Subcutaneous abdominal adipose tissue (tissue), 5 donors: ENCODE data around the gene TTC28.

Source experiments
- H3K27ac ChIP-seq: one replicate; pipeline ENCODE4 v1.7.0; 2013; ENCODE audit warnings: low read depth, mild to moderate bottlenecking, inconsistent platforms, low read length, moderate library complexity
- H3K27me3 ChIP-seq, 5 donors: one replicate each; pipeline ENCODE4 v1.7.0; 2013; ENCODE audit warnings: low read length in 5 of 5, inconsistent platforms in 1 of 5; ENCODE audit not compliant: control insufficient read depth in 5 of 5, insufficient read depth in 4 of 5
- H3K36me3 ChIP-seq, 5 donors: one replicate each; pipeline ENCODE4 v1.7.0; 2013; ENCODE audit warnings: low read length in 5 of 5; ENCODE audit not compliant: control insufficient read depth in 5 of 5, insufficient read depth in 5 of 5
- H3K4me1 ChIP-seq, 5 donors: one replicate each; pipeline ENCODE4 v1.7.0; 2013; ENCODE audit warnings: low read length in 5 of 5, mild to moderate bottlenecking in 3 of 5, moderate library complexity in 1 of 5; ENCODE audit not compliant: control insufficient read depth in 5 of 5, insufficient read depth in 5 of 5
- H3K4me3 ChIP-seq, 5 donors: one replicate each; pipeline ENCODE4 v1.7.0; 2013; ENCODE audit warnings: low read length in 5 of 5, low read depth in 1 of 5
- H3K9ac ChIP-seq, 5 donors: one replicate each; pipeline ENCODE4 v1.7.0; 2013; ENCODE audit warnings: low read length in 5 of 5, mild to moderate bottlenecking in 4 of 5, moderate library complexity in 3 of 5
- H3K9me3 ChIP-seq, 5 donors: one replicate each; pipeline ENCODE4 v1.7.0; 2013; ENCODE audit warnings: low read length in 5 of 5; ENCODE audit not compliant: control insufficient read depth in 5 of 5
- donor health status: healthy.
- donor health status: healthy.
- donor health status: healthy.
- donor health status: healthy.
- donor health status: healthy.

TTC28 gene

DNA sequence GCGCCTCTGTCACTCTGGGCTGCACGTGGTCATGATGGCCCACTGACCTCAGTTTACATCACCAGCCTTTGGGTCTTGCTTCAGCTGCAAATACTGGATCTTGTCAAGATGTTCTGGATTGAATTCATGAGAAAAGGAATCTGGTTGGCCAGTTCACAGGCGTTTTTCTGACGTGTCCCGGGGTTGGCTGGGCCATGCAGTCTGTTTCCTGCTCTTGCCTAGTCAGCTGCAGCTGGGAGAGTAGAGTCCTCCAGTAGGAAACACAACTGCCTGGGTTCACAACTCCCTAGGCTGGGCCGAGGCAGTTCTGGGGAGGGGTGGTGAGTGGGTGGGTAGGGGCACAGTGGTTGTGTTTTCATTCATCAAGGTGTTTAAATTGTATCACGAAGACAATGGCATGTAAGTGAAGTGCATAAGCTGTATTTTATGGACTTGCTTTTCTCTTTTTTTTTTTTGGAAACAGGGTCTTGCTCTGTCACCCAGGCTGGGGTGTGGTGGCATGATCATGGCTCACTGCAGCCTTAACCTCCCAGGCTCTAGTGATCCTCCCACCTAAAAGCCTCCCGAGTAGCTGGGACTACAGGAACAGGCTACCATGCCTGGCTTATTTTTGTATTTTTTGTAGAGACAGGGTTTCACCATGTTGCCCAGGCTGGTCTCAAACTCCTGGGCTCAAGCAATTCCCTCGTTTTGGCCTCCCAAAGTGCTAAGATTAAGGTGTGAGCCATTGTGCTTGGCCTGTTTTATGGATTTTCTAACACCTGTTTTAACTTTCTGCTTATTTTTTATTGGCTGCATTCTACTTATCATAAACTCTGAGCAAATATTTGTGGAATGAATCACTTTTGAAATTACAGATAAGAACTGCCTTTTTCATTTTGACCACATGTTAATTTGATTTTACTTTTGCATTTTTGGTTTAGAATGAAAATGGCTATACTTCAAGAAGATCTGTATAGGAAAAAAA lies 706.6 kb downstream of the TTC28 start:
- Histone ChIP-seq H3K36me3 (peaks cover 0 to 3% (median 0%) of the 10 kb centered on the region in 5 donors), H3K27ac (no peak overlapping the region), H3K4me1 (no peaks in the 10 kb centered on the region), H3K9ac (no peak overlapping the region), H3K27me3 (no peaks in the 10 kb centered on the region), H3K9me3 (peaks cover 0 to 10% (median 4%) of the 10 kb centered on the region in 5 donors), H3K4me3 (no peak overlapping the region)

- H3K9me3 ChIP-seq, result peaks cover 0 to 10% (median 4%) of the 10 kb centered on the region in 5 donors
- no peak overlapping the region for H3K27ac ChIP-seq
- no peak overlapping the region for H3K4me3 ChIP-seq
- no peaks in the 10 kb centered on the region for H3K4me1 ChIP-seq
- H3K9ac ChIP-seq, result no peak overlapping the region
- no peaks in the 10 kb centered on the region for H3K36me3 ChIP-seq
- no peaks in the 10 kb centered on the region for H3K27me3 ChIP-seq
Observed at GRCh38 chr22:27971926-27972325, 707.7 kb downstream of the TTC28 start.

DNA sequence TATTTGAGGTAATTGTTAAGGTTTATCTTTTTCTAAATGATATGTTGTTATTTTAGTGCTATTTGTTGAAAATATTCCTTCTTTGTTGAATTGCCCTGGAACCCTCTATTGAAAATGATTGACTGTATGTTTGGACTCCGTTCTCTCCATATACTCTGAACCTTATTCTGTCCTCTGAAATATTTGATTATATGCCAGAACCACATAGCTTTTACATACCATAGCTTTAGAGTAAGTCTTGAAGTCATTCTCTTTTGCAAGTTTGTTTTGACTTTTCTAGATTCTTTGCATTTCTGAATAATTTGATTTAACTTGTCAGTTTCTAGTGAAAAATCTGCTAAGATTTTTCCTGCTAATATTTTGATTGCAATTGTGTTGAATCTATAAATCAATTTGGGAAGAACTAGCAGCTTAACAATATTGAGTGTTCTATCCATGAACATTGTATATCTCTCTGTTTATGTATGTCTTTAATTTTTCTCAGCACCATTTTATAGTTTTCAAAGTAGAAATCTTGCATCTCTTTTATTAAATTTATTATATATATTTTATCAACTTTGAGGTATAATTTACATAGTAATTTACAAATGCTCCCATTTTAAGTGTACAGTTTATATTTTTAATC lies 708.9 kb downstream of the TTC28 start:
- Histone ChIP-seq H3K36me3 (no peaks in the 10 kb centered on the region), H3K4me1 (no peaks in the 10 kb centered on the region), H3K9ac (no peak overlapping the region), H3K27me3 (no peaks in the 10 kb centered on the region), H3K9me3 (peaks cover 0 to 10% (median 4%) of the 10 kb centered on the region in 5 donors), H3K27ac (no peak overlapping the region), H3K4me3 (no peak overlapping the region)

DNA sequence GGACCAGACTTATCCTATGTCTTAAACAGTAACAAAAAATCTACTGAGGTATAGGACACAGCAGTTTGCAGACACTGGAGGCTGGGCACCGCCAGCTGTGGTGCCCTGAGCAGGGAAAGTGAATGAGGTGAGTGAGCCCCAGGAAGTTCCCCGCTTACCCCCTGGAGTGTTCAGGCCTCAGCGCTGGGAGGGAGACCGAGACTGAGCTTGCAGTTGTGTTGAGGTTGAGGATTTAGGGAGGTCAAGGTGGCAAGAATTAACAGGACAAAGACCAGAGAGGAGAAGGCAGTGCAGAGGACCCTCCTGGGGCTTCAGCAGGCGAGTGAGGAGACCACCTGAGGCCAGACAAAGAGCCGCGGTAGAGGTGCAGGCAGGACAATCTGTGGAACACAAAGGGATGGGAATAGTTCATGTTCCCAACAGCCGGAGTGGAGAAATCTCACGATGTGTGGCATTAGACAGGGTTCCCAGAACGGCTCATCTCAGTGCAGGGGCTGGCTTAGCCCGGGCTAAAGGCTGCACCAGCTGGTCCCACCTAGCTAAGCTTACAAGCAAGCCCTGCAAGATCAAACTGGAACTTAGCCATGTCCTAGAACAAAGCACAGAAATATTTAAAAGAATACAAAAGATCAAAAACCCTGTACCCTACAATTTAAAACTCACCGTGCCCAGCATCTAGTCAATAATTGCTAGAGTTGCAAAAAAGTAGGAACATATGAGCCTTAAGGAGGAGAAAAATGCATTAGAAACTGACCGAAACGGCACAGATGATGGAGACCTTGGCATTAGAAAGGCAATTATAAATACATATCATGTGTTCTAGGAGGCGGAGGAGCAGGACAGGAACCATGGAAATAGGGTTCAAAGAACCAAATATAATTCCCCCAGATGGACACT lies 713.2 kb downstream of the TTC28 start:
- H3K36me3 ChIP-seq, result no peaks in the 10 kb centered on the region
- no peak overlapping the region for H3K27ac ChIP-seq
- no peak overlapping the region for H3K4me3 ChIP-seq
- no peak overlapping the region for H3K9ac ChIP-seq
- H3K4me1 ChIP-seq, result peaks cover 0 to 5% (median 4%) of the 10 kb centered on the region in 5 donors
- no peaks in the 10 kb centered on the region for H3K27me3 ChIP-seq
- H3K9me3 ChIP-seq, result peaks cover 0 to 10% (median 3%) of the 10 kb centered on the region in 5 donors

DNA sequence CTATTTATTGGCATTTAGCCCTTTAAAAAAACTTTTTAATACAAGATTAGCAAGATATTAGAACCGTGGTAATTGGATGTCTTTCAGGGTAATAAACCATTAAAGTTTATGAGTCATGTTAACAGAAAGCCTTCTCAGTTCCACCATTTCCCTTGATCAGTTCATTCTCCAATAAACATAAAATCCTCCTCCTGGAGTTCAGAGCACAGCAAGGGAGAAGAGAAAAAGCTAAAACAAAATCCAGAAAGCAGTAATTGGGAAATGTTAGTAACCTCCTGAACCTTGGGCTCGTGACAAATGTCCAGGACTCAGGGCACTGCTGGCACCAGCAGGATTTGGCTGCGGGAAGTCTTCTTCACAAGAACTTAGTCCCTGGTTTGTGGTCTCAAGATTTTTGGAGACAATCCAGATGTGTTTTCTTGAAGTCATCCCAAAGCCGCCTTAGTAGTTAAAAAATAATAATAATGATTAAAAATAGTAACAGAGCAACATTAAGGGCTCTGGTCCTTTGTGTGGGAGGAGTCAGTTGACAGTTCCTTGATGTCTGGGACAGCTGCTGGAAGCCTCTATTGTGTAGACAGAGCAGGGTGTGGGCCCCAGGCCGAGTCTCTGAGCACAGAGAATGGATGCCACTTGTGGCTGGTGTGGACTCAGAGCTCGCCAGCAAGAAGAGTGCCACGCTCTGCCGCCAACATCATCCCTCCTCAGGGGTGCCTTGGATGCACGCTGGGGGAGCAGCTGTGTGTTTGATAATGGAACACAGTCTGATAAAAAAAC lies 717.2 kb downstream of the TTC28 start:
- Histone ChIP-seq H3K4me3 (no peak overlapping the region), H3K27me3 (no peaks in the 10 kb centered on the region), H3K4me1 (peaks cover 0 to 6% (median 5%) of the 10 kb centered on the region in 5 donors), H3K9me3 (no peaks in the 10 kb centered on the region), H3K36me3 (no peaks in the 10 kb centered on the region), H3K9ac (no peak overlapping the region), H3K27ac (no peak overlapping the region)

DNA sequence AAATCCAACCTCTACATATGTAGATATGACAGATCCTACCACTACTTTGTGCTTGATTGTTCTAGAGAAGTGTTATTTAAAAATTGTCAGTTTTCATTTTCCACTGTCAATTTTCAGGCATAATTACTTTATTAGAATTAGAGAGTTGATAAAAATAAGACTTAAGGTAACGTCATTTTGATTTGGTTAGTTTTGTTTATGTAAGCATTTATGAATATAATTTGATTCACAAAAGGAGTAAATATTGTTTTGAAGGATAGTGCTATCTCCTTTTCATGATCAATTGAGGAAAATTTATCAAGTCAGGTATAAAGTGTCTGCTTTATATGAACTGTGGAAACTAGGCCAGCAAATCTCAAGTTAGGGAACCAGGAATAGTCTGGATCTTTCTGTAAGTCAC lies 718.0 kb downstream of the TTC28 start:
- Histone ChIP-seq H3K27ac (no peak overlapping the region), H3K36me3 (no peaks in the 10 kb centered on the region), H3K27me3 (no peaks in the 10 kb centered on the region)

DNA sequence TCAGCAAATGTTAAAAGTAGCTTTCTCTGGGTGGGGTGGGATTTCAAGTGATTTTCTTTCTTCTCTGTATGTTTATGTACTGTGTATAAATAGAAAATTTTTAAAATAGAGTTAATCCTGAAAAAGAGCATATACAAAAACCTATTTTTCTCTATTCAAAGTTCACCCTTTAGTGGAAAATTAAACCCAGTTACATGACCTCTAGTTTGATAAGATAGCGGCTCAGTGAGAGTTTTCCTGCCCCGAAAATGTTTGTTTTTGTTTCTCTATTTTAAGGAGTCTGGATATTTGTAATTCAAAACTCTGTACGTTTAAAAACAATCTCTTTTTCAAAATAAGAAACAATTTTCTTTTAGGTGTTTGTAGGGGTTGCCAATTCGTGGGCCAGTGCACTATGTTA lies 718.5 kb downstream of the TTC28 start:
- no peak overlapping the region for H3K27ac ChIP-seq

More for the DNA sequence above, 718.0 kb downstream of the TTC28 start:
- no peaks in the 10 kb centered on the region for H3K9me3 ChIP-seq
- no peak overlapping the region for H3K9ac ChIP-seq
- peaks cover 0 to 6% (median 5%) of the 10 kb centered on the region in 5 donors for H3K4me1 ChIP-seq
- no peak overlapping the region for H3K4me3 ChIP-seq

GRCh38 chr22:27959335-27960090 lies 720.1 kb downstream of the TTC28 start:
- Histone ChIP-seq H3K4me1 (peaks cover 0 to 6% (median 5%) of the 10 kb centered on the region in 5 donors), H3K27ac (no peak overlapping the region), H3K36me3 (no peaks in the 10 kb centered on the region), H3K9ac (no peak overlapping the region), H3K27me3 (no peaks in the 10 kb centered on the region), H3K9me3 (no peaks in the 10 kb centered on the region), H3K4me3 (no peak overlapping the region)

More for the DNA sequence above, 718.5 kb downstream of the TTC28 start:
- Histone ChIP-seq H3K9me3 (no peaks in the 10 kb centered on the region), H3K4me3 (no peak overlapping the region), H3K9ac (no peak overlapping the region), H3K27me3 (no peaks in the 10 kb centered on the region), H3K4me1 (peaks cover 0 to 6% (median 5%) of the 10 kb centered on the region in 5 donors), H3K36me3 (no peaks in the 10 kb centered on the region)

DNA sequence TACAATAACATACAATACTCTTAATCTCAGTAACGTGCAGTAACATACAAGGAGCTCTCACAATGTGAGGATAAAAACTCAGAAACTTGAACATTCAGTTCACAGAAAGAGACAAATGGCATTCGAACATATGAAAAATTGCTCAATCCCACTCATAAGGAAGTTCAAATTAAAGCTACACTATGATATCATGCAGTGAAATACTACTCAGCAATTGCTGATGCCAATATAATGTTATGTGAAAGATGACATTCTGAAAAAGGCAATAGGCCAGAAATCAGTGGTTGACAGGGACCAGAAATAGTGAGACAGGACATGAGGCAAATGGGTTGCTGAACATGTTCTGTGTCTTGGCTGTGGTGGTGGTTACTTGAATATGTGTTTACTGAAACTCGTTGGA lies 726.9 kb downstream of the TTC28 start:
- peaks cover 0 to 18% (median 5%) of the 10 kb centered on the region in 5 donors for H3K4me1 ChIP-seq
- no peak overlapping the region for H3K27ac ChIP-seq
- H3K36me3 ChIP-seq, result peaks cover 0 to 6% (median 0%) of the 10 kb centered on the region in 5 donors
- H3K9me3 ChIP-seq, result no peaks in the 10 kb centered on the region
- no peak overlapping the region for H3K9ac ChIP-seq
- H3K4me3 ChIP-seq, result no peak overlapping the region
- H3K27me3 ChIP-seq, result no peaks in the 10 kb centered on the region
